OCI-LY3 (cell line): ENCODE measurements around the gene DCAKD.
A peak's percentile ranks its signal among the peaks of the same experiment; 100 is the strongest.

Experiments used
- H2AFZ ChIP-seq: fragments of 200-600, 300-600 bp; shearing (Covaris generic); 2 replicates; pipeline ENCODE4 v1.6.0; 2014; ENCODE audit warnings: antibody characterized with exemption, low read depth, low read length
- H3K27ac ChIP-seq: fragments of 200-600, 300-600 bp; sonication (generic); 2 replicates; pipeline ENCODE4 v1.5.1; 2014; ENCODE audit warnings: mild to moderate bottlenecking, low read length, moderate library complexity, mixed read lengths
- H3K27me3 ChIP-seq: fragments of 200-600, 300-600 bp; sonication (generic); 2 replicates; pipeline ENCODE4 v1.6.1; 2014; ENCODE audit warnings: low read depth, low read length, mixed read lengths
- H3K36me3 ChIP-seq: fragments of 200-600, 300-600 bp; sonication (generic); replicated peaks from 2 replicates; pipeline ENCODE3; 2014; ENCODE audit warnings: low read depth, low read length, mixed read lengths
- H3K4me1 ChIP-seq: fragments of 300-600, 200-600 bp; sonication (generic); 2 replicates; pipeline ENCODE4 v1.6.1; 2014; ENCODE audit warnings: low read length, mixed read lengths
- H3K4me2 ChIP-seq: fragments of 200-600, 300-600 bp; sonication (generic); 2 replicates; pipeline ENCODE4 v1.6.1; 2014; ENCODE audit warnings: low read length, mixed read lengths
- H3K4me3 ChIP-seq: fragments of 300-600, 200-600 bp; sonication (generic); 2 replicates; pipeline ENCODE4 v1.5.1; 2014; ENCODE audit warnings: antibody characterized with exemption, mild to moderate bottlenecking, low read length, moderate library complexity
- H3K79me2 ChIP-seq: fragments of 300-600, 200-600 bp; shearing (Covaris generic); 2 replicates; pipeline ENCODE4 v1.6.1; 2014; ENCODE audit warnings: mild to moderate bottlenecking, low read length, mixed read lengths
- H3K9ac ChIP-seq: fragments of 300-600, 200-600 bp; shearing (Covaris generic); 2 replicates; pipeline ENCODE4 v1.6.0; 2014; ENCODE audit warnings: mild to moderate bottlenecking, low read length, moderate library complexity
- H3K9me3 ChIP-seq: fragments of 200-600, 300-600 bp; shearing (Covaris generic); 2 replicates; pipeline ENCODE4 v1.6.1; 2014; ENCODE audit warnings: low read length, mixed read lengths; ENCODE audit not compliant: insufficient read depth
- H4K20me1 ChIP-seq: fragments of 200-600, 300-600 bp; sonication (generic); 2 replicates; pipeline ENCODE4 v1.6.1; 2016; ENCODE audit warnings: low read length, mixed read lengths; ENCODE audit not compliant: insufficient read depth
- EZH2phosphoT487 ChIP-seq: fragments of 200-600 bp; shearing (Covaris generic); IDR thresholded peaks from 2 replicates; pipeline ENCODE4 v1.6.1; 2018; ENCODE audit warnings: antibody characterized with exemption, mixed run types, low read depth
- TF ChIP-seq, protein P1 (sequence below): fragments of 200-600, 300-600 bp; sonication (generic); IDR thresholded peaks from 2 replicates; pipeline ENCODE4 v1.5.1; 2014; ENCODE audit warnings: antibody characterized with exemption, low read length, low read depth

Gene DCAKD

DNA sequence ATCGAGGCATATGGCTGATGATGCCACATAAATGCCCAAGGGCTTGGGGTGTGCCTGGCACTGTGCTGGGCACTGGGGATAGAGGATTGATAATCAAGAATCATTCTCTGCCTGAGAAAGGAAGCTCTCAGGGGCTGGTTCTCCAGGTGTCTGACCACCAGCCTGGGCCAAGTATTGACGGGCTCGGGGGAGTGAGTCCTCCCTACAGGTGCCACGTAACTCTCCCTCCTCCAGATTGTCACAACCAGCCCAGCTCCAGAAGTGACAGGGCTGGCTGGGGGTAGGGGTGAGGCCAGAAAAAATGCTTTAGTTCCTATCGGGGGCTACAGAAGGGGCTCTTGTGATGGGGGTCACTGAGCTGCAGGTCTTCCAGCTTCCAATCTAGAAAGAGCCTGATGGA is 72.6 kb downstream of the DCAKD start:
- Histone ChIP-seq H3K9me3 (no peaks in the 10 kb centered on the region), H3K4me2 (no peak overlapping the region), H3K9ac (no peak overlapping the region), H3K4me3 (no peak overlapping the region), H3K27ac (no peak overlapping the region), H2AFZ (no peak overlapping the region), H4K20me1 (no peaks in the 10 kb centered on the region), H3K79me2 (no peaks in the 10 kb centered on the region), H3K36me3 (no peaks in the 10 kb centered on the region), H3K27me3 (peaks cover 42% of the 10 kb centered on the region), H3K4me1 (peaks cover 5% of the 10 kb centered on the region; the same call in 1 of the 2 replicates)
- TF ChIP-seq, protein P1, sequence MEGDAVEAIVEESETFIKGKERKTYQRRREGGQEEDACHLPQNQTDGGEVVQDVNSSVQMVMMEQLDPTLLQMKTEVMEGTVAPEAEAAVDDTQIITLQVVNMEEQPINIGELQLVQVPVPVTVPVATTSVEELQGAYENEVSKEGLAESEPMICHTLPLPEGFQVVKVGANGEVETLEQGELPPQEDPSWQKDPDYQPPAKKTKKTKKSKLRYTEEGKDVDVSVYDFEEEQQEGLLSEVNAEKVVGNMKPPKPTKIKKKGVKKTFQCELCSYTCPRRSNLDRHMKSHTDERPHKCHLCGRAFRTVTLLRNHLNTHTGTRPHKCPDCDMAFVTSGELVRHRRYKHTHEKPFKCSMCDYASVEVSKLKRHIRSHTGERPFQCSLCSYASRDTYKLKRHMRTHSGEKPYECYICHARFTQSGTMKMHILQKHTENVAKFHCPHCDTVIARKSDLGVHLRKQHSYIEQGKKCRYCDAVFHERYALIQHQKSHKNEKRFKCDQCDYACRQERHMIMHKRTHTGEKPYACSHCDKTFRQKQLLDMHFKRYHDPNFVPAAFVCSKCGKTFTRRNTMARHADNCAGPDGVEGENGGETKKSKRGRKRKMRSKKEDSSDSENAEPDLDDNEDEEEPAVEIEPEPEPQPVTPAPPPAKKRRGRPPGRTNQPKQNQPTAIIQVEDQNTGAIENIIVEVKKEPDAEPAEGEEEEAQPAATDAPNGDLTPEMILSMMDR: no peak
- TF ChIP-seq EZH2phosphoT487: no peak

DNA sequence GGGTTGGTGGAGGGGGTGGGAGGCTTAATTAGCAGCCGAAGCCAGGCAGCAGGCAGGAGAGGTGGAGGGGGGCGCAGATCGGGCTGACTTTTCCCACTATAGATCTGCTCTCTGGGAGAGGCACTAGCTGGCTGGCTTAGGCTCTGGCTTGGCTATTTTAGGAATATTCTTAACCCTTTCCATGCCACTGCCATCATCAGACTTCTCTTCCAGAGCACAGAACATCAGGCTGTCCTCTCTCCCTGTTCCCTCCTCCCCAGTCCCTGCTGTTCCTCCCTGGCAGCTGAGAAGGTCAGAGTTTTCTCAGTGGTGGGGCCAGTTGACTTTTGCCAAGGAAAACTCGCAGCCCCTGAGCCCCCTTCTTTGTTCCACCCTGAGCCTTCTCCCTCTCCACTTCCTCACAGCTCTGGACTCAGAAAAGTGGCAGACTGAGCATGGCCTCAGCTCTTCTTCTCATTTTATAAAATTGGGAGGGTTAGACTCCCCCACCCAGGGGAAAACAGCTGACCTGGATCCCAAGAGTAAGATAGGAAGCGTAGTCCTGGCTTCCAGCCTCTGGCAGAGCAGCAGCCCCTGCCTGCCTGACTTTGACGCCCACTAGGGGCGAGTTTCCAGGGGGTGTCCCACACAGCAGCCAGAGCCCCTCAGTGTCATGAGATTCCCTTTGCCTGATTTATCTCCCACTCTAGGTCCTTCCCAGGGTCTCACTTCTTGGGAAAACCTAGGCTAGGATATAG is 73.5 kb downstream of the DCAKD start:
- H3K79me2 ChIP-seq: no peaks in the 10 kb centered on the region
- H3K27ac ChIP-seq: no peak overlapping the region
- H3K4me2 ChIP-seq: no peak overlapping the region
- H3K9ac ChIP-seq: no peak overlapping the region
- no peak overlapping the region for H2AFZ ChIP-seq
- no peak overlapping the region for H3K4me3 ChIP-seq
- H3K36me3 ChIP-seq: no peaks in the 10 kb centered on the region
- peaks cover 43% of the 10 kb centered on the region for H3K27me3 ChIP-seq
- no peak for TF ChIP-seq EZH2phosphoT487
- TF ChIP-seq, protein P1: no peak
- no peaks in the 10 kb centered on the region for H4K20me1 ChIP-seq
- no peaks in the 10 kb centered on the region for H3K9me3 ChIP-seq
- no peaks in the 10 kb centered on the region for H3K4me1 ChIP-seq

DNA sequence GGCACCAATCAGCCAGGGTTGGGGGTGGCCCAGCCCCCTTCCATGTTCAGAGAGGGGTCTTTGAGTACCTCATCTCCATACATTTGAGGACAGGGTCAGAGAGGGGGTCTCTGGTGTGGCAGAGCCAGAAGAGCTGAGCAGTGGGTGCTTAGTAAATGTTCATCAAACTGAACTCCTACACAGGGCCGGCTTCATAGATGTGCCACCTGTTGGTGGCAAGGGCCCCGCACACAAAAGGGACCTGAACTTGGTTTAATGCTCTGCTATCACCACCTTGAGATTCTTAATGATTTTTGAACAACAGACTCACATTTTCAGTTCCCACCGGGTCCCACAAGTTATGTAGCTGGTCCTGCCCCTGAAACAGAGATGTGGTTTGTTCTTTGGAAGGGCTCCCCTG is 74.4 kb downstream of the DCAKD start:
- no peak overlapping the region for H3K4me2 ChIP-seq
- H3K4me1 ChIP-seq: no peaks in the 10 kb centered on the region
- no peak overlapping the region for H3K9ac ChIP-seq
- no peaks in the 10 kb centered on the region for H3K9me3 ChIP-seq
- no peak overlapping the region for H3K27ac ChIP-seq
- H3K36me3 ChIP-seq: no peaks in the 10 kb centered on the region
- peaks cover 43% of the 10 kb centered on the region for H3K27me3 ChIP-seq
- no peaks in the 10 kb centered on the region for H3K79me2 ChIP-seq
- H4K20me1 ChIP-seq: no peaks in the 10 kb centered on the region
- H3K4me3 ChIP-seq: no peak overlapping the region
- no peak for TF ChIP-seq EZH2phosphoT487
- TF ChIP-seq, protein P1: peak; percentile 11; the same call in 1 of the 2 replicates
- H2AFZ ChIP-seq: no peak overlapping the region

DNA sequence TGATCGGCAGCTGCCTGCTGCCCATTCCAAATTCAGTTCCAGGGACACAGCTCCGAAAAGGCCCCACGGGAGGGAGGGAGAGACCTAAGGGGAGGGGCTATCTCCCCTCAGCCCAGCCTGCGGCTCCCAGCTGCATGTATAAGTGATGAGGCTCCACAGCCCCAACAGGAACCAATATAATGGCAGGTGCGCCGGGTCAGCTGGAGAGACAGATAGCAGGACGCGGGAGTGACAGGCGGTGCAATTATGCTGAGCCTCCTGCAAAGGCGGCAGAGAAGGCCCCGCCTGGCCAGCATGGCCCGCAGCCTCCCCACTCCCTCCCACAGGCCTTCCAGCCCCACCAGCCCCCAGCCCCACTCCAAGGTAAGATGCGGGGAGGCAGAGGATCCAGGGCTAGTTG is 75.2 kb downstream of the DCAKD start:
- TF ChIP-seq, protein P1: no peak
- no peak for TF ChIP-seq EZH2phosphoT487
- H3K4me1 ChIP-seq: no peaks in the 10 kb centered on the region
- H2AFZ ChIP-seq: no peak overlapping the region
- no peaks in the 10 kb centered on the region for H3K9me3 ChIP-seq
- H3K79me2 ChIP-seq: no peaks in the 10 kb centered on the region
- no peak overlapping the region for H3K27ac ChIP-seq
- no peak overlapping the region for H3K9ac ChIP-seq
- no peaks in the 10 kb centered on the region for H3K36me3 ChIP-seq
- H3K27me3 ChIP-seq: peaks cover 35% of the 10 kb centered on the region
- H4K20me1 ChIP-seq: no peaks in the 10 kb centered on the region
- H3K4me3 ChIP-seq: no peak overlapping the region
- no peak overlapping the region for H3K4me2 ChIP-seq
